Stimulated activated CD4-positive, alpha-beta T cell treated with anti-CD3 and anti-CD28 coated beads, Interleukin-4, amount 100 ng/mL, for 4 hours (primary cell): ENCODE measurements around the gene CUX1.
"Not testable (repeated sequence)": the region's sequence is repeated elsewhere in the genome, so short reads cannot be mapped to it uniquely, and the experiment has no call there.

Source experiments
- DNase-seq, 2 experiments: peaks; one replicate each; pipeline ENCODE4 v3.0.0-alpha.2; 2020

Gene CUX1

DNA sequence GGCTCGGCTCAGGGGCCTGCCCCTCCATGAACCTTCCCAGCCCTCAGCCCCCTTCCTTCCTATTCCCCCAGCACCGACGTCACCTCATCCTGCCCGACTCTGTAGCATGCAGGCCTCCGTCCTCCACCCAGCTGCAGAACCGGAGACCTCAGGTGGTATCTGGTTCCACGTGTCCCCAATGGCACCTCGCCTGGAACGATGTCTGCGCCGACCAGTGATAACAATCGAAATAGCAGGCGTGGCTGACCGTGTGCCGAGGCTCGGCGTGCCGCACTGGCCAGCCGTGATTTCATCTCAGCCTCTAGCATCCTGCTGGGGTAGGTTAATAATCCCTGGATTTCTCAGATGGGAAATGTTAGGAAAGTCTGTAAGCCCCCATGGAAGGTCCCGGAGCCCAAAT, 171.7 kb downstream of the CUX1 start:
- no peak for DNase-seq

GRCh38 chr7:101990811-101991418, 173.5 kb downstream of the CUX1 start:
- DNase-seq: no peak

DNA sequence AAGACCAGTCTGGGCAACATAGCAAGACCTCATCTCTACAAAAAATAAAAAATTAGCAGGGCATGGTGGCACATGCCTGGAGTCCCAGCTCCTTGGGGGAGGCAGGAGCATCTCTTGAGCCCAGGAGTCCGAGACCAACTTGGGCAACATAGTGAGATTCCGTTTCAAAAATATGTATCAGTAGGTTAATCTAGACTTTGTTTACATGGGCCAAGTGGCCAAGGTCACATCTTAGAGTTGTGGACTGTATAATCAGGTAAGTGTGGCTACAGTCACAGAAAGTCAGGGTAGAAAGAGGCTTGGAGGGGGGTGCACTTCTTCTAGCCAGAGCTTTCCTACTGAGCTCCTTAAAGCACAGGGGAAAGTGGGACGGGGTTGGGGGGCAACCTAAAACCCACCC, 174.4 kb downstream of the CUX1 start:
- no peak for DNase-seq

GRCh38 chr7:101993311-101993710, 175.9 kb downstream of the CUX1 start:
- no peak for DNase-seq

DNA sequence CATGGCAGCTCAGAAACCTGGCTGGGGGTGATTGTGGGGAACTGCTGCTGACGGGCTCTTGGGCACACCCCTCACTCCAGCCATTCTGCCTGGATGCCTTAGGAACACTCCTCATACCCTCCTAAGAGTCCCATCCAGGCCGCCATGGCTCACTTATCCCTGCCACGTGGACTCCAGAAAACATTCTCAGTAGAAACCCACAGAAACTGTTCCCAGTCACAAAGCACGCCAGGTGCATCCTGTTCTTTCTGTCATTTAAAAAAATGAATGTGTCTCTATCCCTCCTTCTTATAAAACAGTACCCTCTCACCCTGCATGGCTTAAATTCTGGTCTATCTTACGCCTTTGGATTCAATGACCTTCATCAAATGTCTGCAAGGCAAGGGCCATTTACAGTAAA, 177.7 kb downstream of the CUX1 start:
- DNase-seq: no peak

DNA sequence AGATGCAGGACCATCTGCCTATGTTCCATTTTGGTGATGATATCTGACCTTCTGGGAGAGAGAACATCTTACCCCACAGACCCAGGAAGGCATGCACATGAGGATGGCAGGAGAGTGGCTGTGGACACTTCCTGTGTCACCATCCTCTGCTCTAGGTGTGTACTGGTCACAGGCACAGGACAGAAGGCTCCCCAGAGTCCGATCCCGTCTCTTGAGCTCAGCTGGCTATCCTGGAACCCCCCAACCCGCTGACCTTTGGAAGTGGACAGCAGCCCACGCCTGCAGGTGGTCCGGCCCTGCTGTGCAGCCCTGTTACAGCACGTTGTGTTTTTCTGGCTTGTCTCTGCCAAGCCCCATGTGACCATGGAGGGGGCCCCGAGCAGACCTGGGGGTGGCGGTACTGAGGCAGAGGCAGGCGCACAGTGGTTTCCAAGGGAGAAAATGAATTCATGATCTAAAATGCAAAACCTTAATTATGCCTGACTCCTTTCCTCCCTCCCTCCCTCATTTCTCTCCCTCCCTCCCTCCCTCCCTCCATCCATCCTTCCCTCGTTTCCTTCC, 178.8 kb downstream of the CUX1 start:
- no peak for DNase-seq

DNA sequence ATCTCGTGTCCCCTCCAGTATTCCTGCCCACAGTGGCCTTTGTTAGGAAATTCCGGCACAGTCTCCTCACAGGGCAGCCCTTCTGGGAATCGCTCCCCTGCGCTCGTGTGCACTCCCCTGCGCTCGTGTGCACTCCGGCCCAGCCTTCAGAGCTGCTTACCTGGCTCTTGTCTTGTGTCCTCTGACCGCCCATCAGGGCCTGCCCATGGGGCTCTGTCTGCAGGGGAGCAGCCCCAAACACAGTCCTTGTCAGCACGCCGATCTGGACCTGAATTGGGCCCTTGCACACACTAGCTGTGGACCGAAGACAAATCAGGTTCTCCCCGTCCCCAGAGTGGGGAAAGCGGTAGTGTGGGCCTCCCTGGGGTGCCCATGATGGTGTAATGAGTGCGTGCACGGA, 179.4 kb downstream of the CUX1 start:
- DNase-seq: no peak

DNA sequence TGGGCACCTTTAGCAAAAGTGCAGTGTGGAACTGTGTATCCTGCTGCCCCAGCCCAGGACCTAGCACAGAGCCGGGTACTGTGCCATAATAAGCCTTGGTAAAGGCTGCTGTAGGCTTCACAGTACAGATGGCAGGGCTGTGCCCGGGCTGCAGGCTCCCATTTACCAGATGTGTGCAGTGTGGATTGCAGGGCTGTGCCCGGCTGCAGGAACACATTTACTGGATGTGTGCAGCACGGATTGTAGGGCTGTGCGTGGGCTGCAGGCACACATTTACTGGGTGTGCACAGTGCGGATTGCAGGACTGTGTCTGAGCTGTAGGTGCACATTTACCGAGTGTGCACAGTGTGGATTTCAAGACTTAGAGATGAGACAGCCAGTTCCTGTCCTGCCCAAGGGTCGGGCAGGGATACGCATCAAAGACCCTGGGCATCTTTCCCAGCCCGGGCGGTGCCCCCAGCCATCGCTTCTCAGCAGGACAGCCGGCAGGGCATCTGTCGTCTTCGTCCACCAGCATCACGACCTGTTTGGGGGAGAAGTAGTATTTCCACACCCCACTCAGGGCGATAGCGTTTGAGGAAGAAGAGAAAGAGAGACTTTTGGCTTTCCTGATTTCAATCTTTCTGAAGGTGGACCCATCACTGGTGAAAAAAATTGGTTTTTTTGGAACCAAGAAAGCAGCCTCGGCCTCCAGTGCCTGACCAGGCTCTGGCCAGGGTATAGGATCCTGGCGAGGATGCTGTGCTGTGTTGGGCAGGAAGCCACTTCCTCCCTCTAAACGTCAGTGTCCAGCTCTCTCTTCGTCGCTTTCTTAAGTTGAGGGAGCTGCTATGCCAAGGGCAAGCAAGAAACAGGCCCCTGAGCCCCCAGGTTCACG, 180.8 kb downstream of the CUX1 start:
- DNase-seq: no peak

DNA sequence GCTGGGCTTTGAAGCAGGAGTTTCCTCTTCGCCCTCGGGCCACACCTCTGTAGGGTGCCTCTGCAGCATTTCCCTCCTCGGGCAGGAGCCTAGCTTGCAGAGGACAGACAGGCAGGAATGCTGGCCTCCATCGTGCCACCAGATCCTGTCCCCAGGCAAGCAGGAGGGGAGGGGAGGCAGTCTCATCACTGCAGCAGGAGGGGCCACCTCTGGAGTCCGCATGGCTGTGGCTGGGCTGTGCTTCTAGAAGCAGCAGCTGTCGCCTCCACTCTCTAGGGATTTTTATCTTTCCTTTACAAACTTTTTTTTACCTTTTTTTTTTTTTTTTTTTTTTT, 181.4 kb downstream of the CUX1 start:
- no peak for DNase-seq

GRCh38 chr7:101999393-101999792, 182.0 kb downstream of the CUX1 start:
- no peak for DNase-seq

GRCh38 chr7:102000123-102000522, 182.7 kb downstream of the CUX1 start:
- no peak for DNase-seq

GRCh38 chr7:102004229-102004628, 186.8 kb downstream of the CUX1 start:
- DNase-seq: no peak

DNA sequence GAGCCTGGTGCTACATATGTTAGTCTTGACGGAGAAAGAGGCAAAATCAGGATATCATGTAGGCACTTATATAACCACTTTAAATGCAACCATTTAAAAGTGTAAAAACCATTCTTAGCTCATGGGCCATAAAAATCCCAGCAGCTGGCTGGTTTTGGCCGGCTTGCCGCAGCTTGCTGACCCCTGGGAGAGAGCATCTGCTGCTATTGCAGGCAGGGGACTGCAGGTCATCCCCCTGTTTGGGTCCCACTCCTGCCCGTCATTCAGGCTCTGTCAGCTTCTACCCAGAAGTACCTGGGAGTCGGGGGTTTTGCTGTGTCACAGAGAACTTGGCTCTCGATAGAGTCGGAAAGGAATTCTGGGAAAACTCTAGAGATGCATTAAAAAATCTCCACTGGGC, 187.4 kb downstream of the CUX1 start:
- DNase-seq: no peak

DNA sequence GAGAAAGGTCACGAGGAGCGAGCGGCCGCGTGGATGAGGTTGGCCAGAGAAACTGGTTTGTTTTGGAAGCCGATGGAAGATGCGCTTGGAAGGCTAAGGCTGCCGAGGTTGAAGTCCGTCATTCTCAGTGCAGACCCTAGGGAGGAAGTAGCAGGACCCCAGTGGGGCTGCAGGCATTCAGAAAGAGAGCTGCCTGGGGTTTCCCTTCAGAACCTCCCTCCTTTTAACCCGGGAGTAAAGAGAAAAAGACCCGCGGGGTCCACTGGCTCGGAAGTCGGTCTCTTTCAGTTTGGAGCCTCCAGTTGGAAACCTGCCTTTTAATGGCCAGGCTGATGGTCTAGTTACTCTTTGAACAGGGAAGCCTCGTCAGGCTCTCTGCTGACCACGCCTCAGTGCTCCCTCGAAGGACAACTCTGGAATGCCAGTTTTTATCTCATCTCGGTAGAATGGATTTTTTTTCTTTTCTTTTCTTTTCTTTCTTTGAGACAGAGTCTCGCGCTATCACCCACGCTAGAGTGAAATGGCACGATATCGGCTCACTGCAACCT, 188.6 kb downstream of the CUX1 start:
- no peak for DNase-seq

DNA sequence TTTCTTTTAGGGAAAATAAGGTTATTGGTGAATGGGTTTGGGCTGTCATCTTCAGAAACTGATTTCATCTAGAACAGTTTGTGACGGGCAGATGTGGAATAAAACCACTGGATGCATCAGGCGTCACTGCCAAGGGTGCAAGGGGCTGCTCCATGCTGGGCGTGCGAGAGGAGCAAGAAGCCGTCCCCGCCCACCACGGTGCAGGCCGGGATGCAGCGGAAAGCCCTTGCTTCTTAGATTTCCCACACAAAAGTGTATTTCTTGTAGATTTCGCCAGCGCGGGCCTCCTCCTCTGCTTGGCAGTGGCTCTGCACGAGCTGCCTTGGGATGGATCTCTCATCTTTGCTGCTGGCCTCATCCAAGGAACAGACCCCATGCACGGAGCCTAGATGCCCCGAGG, 189.3 kb downstream of the CUX1 start:
- no peak for DNase-seq

DNA sequence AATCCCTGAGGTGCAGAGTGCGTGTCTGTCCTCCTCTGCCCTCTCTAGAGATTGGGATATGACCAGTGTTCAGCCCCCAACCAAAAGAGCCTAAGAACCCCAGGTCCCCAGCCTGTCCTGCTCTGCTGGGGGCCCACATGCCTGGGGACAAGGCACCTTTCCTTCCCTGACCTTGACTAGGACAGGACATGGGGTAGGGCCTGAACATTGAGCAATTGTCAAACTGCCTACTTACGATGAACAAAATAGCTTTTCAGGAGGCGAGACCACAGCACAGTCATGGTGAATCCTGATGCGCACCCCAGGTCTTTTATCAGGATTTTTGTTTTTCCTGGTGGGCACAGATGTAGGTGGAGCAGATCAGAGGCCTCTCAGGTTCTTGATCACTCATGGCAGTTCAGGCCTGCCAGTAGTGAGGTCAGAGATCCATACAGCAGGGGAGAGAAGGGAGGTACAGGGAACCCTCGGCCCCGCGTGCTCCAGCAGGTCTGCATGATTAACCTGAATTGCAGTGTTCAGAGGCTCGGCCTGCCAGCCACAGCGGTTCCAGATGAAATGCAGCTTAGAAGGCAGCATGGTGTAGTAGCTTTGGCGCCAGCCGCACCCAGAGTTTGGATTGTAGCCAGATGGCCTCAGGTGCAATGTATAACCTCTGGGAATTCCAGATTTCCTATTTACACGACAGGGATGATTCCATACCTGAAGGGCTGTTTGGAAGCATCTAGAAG, 191.3 kb downstream of the CUX1 start:
- DNase-seq: no peak

DNA sequence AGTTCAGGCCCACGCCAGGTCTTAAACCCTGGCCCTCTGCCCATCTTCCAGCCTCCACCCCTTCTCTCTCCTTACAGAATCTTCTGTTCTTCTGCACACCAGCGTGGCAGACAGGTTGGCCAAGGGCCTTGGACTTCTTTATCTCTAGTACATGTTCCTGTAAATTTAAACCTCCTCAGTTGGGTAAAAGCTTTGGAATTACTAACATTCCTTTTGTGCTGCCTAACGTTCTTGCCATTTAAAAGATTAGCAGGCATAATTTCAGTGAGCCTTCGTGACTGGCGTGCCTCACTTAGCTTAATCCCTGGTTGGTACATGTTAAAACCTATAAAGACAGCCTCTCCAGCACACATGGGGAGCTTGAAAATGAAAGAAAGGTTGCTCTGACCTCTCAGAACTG, 192.2 kb downstream of the CUX1 start:
- no peak for DNase-seq

DNA sequence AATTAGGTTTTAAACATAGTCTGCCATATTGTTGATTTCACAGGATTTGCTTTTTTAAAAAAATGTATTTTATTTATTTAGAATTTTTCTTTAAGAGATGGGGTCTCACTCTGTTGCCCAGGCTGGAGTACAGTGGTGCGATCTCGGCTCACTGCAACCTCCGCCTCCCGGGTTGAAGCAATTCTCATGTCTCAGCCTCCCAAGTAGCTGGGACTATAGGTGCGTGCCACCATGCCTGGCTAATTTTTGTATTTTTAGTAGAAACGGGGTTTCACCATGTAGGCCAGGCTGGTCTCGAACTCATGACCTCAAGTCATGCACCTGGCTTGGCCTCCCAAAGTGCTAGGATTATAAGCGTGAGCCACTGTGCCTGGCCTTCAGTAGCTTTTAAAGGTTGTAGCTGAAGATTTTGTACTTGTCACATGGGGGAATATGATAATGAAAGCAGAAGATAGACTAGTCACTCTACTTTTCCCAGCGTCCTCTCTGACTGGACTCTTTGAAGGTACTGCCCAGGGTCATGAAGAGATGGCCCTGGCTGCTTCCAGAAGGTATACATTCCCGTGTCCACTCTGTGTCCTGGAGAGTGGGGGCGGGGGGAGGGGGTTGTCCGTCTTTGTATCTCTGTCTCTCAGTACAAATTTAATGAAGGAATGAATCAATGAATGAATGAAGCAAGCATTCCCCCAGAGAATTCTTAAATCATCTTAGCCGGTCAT, 194.8 kb downstream of the CUX1 start:
- DNase-seq: not testable (repeated sequence)

DNA sequence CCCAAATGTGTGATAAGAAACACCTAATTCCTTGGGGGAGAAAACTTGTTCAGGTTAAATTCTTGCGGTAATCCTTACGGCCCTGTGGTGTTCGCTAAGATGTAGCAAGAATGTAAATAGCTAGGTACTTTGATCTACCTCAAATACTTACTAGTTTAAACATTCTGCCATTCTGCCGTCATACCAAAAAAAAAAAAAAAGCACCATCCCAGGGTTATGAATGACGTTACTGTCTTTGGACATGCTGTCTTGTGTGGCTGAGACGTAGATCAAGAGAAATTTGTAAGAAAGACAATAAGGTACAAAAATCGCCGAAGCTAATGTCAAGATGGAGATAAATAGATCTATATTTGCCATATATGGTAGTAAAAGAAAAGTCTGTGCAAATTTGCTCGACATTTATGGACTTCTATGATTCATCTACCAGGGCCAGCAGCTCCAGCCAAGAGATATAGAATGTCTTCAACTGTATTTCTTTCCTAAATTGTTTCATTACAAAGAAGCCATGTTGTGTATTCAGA, 195.6 kb downstream of the CUX1 start:
- no peak for DNase-seq

GRCh38 chr7:102018876-102019275, 201.4 kb downstream of the CUX1 start:
- no peak for DNase-seq

DNA sequence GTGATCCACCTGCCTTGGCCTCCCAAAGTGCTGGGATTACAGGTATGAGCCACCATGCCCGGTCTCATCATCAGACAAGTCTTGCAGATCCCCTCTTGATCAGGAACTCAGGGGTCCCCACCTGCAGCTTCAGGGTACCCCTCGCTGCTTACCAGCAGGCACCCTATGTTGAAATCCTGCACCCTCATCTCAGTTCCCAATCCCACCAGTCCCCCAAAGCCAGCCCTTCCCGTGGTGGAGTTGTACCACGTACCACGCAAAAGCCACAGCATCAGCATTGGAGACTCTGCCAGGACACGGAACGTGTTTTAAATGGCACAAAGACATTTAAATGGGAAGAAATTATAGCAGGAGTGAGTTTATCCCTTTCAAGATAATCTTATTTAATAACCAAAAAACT, 202.0 kb downstream of the CUX1 start:
- DNase-seq: no peak

GRCh38 chr7:102021841-102022618, 204.6 kb downstream of the CUX1 start:
- DNase-seq: no peak
